GM12878 (cell line): Measurements from ENCODE around the gene EGR4. TPM values are rescaled to one million over a fixed set of nuclear protein-coding genes. Genes with fewer than 3 reads are reported as not detected.

ENCODE experiments used
- ATAC-seq: fragments of 200-7000 bp; cut with Tn5 transposase; 3 replicates; pipeline ENCODE4 v1.9.1; 2020; ENCODE audit warnings: mild to moderate bottlenecking, moderate library complexity
- BruUV-seq: library from RNA; stranded (reverse); fragments of 400-500 nt; replicated peaks from 2 replicates; lab custom pipeline; 2021; lab: Mats Ljungman, UMichigan
- CTCF ChIA-PET: fragments of 300-600 bp; sonication (Branson Sonifier 250); formaldehyde crosslinking; extraction: SDS; loops from one replicate; lab custom pipeline; 2021; ENCODE audit warnings: inconsistent platforms; lab: Yijun Ruan, JAX
- POLR2A ChIA-PET: fragments of 350-600 bp; formaldehyde crosslinking; extraction: SDS; loops from one replicate; lab custom pipeline; 2021; ENCODE audit warnings: inconsistent platforms; lab: Charles Lee
- RAD21 ChIA-PET: fragments of 300-600 bp; sonication (Branson Sonifier 250); formaldehyde crosslinking; loops from one replicate; lab custom pipeline; 2023; ENCODE audit warnings: antibody characterized with exemption; ENCODE audit not compliant: unreplicated experiment; lab: Charles Lee
- SMC1A ChIA-PET: fragments of 300-600 bp; sonication (Branson Sonifier 250); formaldehyde crosslinking; loops from one replicate; lab custom pipeline; 2023; ENCODE audit not compliant: unreplicated experiment, uncharacterized antibody; lab: Charles Lee
- DNase-seq: peaks from one replicate; pipeline ENCODE4 v3.0.0-alpha.2; 2011; ENCODE audit warnings: low read depth, low spot score
- FAIRE-seq: peaks from 3 replicates; lab custom pipeline; 2011; peaks lifted over from hg19 to GRCh38; lab: Jason Lieb, UNC
- H2AFZ ChIP-seq: 2 replicates; pipeline ENCODE4 v1.6.0; 2011; ENCODE audit warnings: low read depth, low read length, control low read depth; ENCODE audit not compliant: control insufficient read depth
- H3K27ac ChIP-seq: 2 replicates; pipeline ENCODE4 v1.5.1; 2011; ENCODE audit warnings: control low read depth; ENCODE audit not compliant: control insufficient read depth, insufficient read depth
- H3K27me3 ChIP-seq, 2 experiments: replicated peaks in 1 of 2; 2 replicates each; pipeline versions ENCODE4 v1.6.0 to v1.6.1; 2011; ENCODE audit warnings: low read length in 1 of 2; ENCODE audit not compliant: control insufficient read depth in 2 of 2, insufficient read depth in 2 of 2
- H3K36me3 ChIP-seq, 2 experiments: 2 replicates each; pipeline ENCODE4 v1.5.1; 2011; ENCODE audit warnings: low read length in 1 of 2; ENCODE audit not compliant: control insufficient read depth in 2 of 2, insufficient read depth in 2 of 2
- H3K4me1 ChIP-seq: 2 replicates; pipeline ENCODE4 v1.6.1; 2011; ENCODE audit warnings: mild to moderate bottlenecking, low read length, moderate library complexity, mixed read lengths; ENCODE audit not compliant: control insufficient read depth, insufficient read depth
- H3K4me2 ChIP-seq: 2 replicates; pipeline ENCODE4 v1.6.0; 2011; ENCODE audit warnings: control low read depth; ENCODE audit not compliant: control insufficient read depth, insufficient read depth
- H3K4me3 ChIP-seq: fragments of 200-600 bp; sonication (generic); 2 replicates; pipeline ENCODE4 v1.5.1; 2016
- H3K79me2 ChIP-seq: 2 replicates; pipeline ENCODE4 v1.6.0; 2011; ENCODE audit warnings: low read length; ENCODE audit not compliant: control insufficient read depth, insufficient read depth
- H3K9ac ChIP-seq: 2 replicates; pipeline ENCODE4 v1.8.0; 2011; ENCODE audit warnings: low read length, control low read depth, mixed read lengths; ENCODE audit not compliant: control insufficient read depth, insufficient read depth
- H3K9me3 ChIP-seq: replicated peaks from 3 replicates; pipeline ENCODE4 v1.5.1; 2011; ENCODE audit warnings: mild to moderate bottlenecking, low read length; ENCODE audit not compliant: control insufficient read depth, insufficient read depth
- H4K20me1 ChIP-seq: 2 replicates; pipeline ENCODE4 v1.6.0; 2011; ENCODE audit not compliant: control insufficient read depth, insufficient read depth
- BHLHE40 ChIP-seq, 2 experiments: fragments of 450-650 bp in 1 of 2; IDR thresholded peaks; 2 replicates each; pipeline ENCODE4 v1.6.1; 2011 to 2017; ENCODE audit warnings: low read depth in 2 of 2, borderline replicate concordance in 1 of 2, improper control_type of control experiment in 1 of 2, low read length in 1 of 2, mild to moderate bottlenecking in 1 of 2
- CREM ChIP-seq: IDR thresholded peaks from 2 replicates; pipeline ENCODE4 v1.6.1; 2014; ENCODE audit warnings: antibody characterized with exemption, low read depth
- DPF2 ChIP-seq: fragments of 450-650 bp; IDR thresholded peaks from 2 replicates; pipeline ENCODE4 v1.6.1; 2017; ENCODE audit warnings: mild to moderate bottlenecking
- ELK1 ChIP-seq: IDR thresholded peaks from 2 replicates; pipeline ENCODE4 v1.6.1; 2012; ENCODE audit warnings: low read depth, low read length, improper control_type of control experiment
- FOXM1 ChIP-seq: IDR thresholded peaks from 2 replicates; pipeline ENCODE4 v1.6.1; 2012; ENCODE audit warnings: low read depth, mild to moderate bottlenecking, inconsistent platforms, low read length, moderate library complexity
- IKZF2 ChIP-seq, 2 experiments: fragments of 450-650 bp; IDR thresholded peaks; 2 replicates each; pipeline ENCODE4 v1.6.1; 2017; ENCODE audit warnings: mild to moderate bottlenecking in 2 of 2, moderate library complexity in 2 of 2
- POLR2AphosphoS5 ChIP-seq: IDR thresholded peaks from 2 replicates; pipeline ENCODE4 v1.6.1; 2011; ENCODE audit warnings: mild to moderate bottlenecking, low read length, inconsistent platforms
- POU2F2 ChIP-seq: IDR thresholded peaks from 3 replicates; pipeline ENCODE4 v1.6.1; 2011; ENCODE audit warnings: low read depth, mild to moderate bottlenecking, low read length, borderline replicate concordance
- RELB ChIP-seq: fragments of 450-650 bp; IDR thresholded peaks from 2 replicates; pipeline ENCODE4 v1.6.1; 2017; ENCODE audit warnings: low read depth, mild to moderate bottlenecking, moderate library complexity
- RFX5 ChIP-seq: IDR thresholded peaks from 2 replicates; pipeline ENCODE4 v1.6.1; 2011; ENCODE audit warnings: low read depth, low read length, improper control_type of control experiment
- TARDBP ChIP-seq: IDR thresholded peaks from 2 replicates; pipeline ENCODE4 v1.6.1; 2016; ENCODE audit warnings: borderline replicate concordance
- ZNF622 ChIP-seq: fragments of 450-650 bp; IDR thresholded peaks from 2 replicates; pipeline ENCODE4 v1.6.1; 2017; ENCODE audit warnings: mild to moderate bottlenecking, inconsistent platforms
- WGBS: methylation state at CpG from one replicate; pipeline ENCODE4 v1.1.6; 2016; ENCODE audit warnings: low lambda C conversion rate; ENCODE audit not compliant: insufficient replicate concordance, insufficient coverage; ENCODE audit errors: missing lambda C conversion rate; 5-methylcytosine and 5-hydroxymethylcytosine counted together
- in situ Hi-C: fragments of 300-500 bp; cut with MboI; formaldehyde crosslinking; loops from 9 replicates; pipeline ENCODE4 v1.14.3; 2018; ENCODE audit warnings: mixed read lengths
- intact Hi-C: fragments of 100-400 bp; cut with micrococcal nuclease; formaldehyde crosslinking; loops from one replicate; pipeline ENCODE4 v1.14.2; 2022; ENCODE audit not compliant: unreplicated experiment
- polyA plus RNA-seq, 11 experiments: library from polyadenylated mRNA; depleted of rRNA in 4 of 11; unstranded in 6 of 11; stranded (reverse) in 5 of 11; fragments of >200 nt; fragmentation: Nextera tagmentation in 4 of 11; fragmentation: Illumina TruSeq in 1 of 11; extraction: Ambion mirVana in 4 of 11; extraction: Trizol in 1 of 11; gene quantifications; 1 replicate in 1 of 11; 2 replicates in 10 of 11; pipeline versions ENCODE4 v1.2.1 to v1.2.3, GENCODE V29; 2011 to 2016; ENCODE audit warnings: inconsistent platforms in 2 of 11, missing spikeins in 2 of 11, low read depth in 1 of 11
- total RNA-seq, 4 experiments: library from RNA; depleted of rRNA in 3 of 4; stranded (reverse); fragments of >200 nt in 3 of 4; fragmentation: Illumina TruSeq in 1 of 4; extraction: Trizol in 1 of 4; gene quantifications; 2 replicates each; pipeline versions ENCODE4 v1.2.1 to v1.2.3, GENCODE V29; 2013 to 2021
- TF ChIP-seq, protein P1 (sequence below): fragments of 450-650 bp; IDR thresholded peaks from 2 replicates; pipeline ENCODE4 v1.6.1; 2017; ENCODE audit warnings: mild to moderate bottlenecking, low read depth, inconsistent platforms; ENCODE audit not compliant: poor library complexity, severe bottlenecking

The EGR4 gene
- total and polyA plus RNA-seq, 10 of the 15 experiments (the other 5 are each of a cell fraction or from before 2014, with no cell fraction given), result 0.07 TPM; not detected in 9

DNA sequence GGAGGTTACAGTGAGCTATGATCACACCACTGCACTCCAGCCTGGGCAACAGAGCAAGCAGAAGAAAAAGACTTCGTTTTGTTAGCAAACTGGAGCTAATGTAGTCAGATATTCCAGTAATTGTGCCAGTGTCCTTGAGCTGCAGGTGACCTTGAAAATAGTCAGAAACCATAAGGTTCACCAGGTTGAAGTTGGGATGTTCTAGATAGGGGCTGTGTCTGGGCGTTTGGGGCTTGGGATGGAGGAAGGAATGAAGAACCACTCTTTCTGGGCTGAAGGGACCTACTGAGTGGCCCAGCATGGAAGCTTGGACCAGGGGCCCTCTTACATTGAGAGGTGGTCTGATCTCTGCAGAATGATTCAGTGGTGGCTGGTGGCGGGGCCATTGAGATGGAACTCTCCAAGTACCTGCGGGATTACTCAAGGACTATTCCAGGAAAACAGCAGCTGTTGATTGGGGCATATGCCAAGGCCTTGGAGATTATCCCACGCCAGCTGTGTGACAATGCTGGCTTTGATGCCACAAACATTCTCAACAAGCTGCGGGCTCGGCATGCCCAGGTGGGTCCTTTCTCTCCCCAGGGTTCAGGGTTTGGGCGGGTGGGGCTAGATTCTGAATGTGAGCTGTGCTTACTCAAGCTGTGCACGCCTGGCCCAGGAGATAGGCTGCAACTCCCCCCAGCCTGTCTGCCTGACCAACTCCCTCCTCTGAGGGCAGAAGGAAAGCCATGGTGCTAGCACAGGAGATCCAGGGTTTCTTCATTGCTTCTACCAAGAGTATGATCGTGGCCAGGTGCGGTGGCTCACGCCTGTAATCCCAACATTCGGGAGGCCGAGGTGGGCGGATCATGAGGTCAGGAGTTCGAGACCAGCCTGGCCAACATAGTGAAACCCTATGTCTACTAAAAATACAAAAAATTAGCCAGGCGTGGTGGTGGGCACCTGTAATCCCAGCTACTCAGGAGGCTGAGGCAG is 42.2 kb downstream of the EGR4 start:
- no peak for FAIRE-seq

More for the DNA sequence above, 42.2 kb downstream of the EGR4 start:
- no peak overlapping the region for H3K27ac ChIP-seq
- no TSS peak for BruUV-seq
- no peaks in the 10 kb centered on the region for H3K27me3 ChIP-seq
- ChIA-PET CTCF (interaction anchor here (1.6 kb wide), 1 partner anchor 13 kb away, joined by 3 read pairs; no protein-coding TSS in a partner anchor), SMC1A (interaction anchor here (1.7 kb wide), 1 partner anchor 12 kb away, joined by 3 read pairs; no protein-coding TSS in a partner anchor), POLR2A (no interaction called here), RAD21 (interaction anchor here (0.8 kb wide), 1 partner anchor 39 kb away, joined by 4 read pairs; no protein-coding TSS in a partner anchor)
- ATAC-seq (no peak), DNase-seq (no peak)
- H3K36me3 ChIP-seq, result peaks cover 49 to 51% of the 10 kb centered on the region in 2 experiments
- no peaks in the 10 kb centered on the region for H3K9me3 ChIP-seq
- no peak for TF ChIP-seq BHLHE40 (IDR thresholded peaks at IDR 0.05; ENCODE audit: borderline replicate concordance in 1 of 2, low read depth in 2 of 2, low read length in 1 of 2)
- no peak for TF ChIP-seq POU2F2
- TF ChIP-seq POLR2AphosphoS5, result no peak
- no peak for TF ChIP-seq CREM
- TF ChIP-seq RELB, result no peak
- no peak for TF ChIP-seq DPF2
- TF ChIP-seq, protein P1, sequence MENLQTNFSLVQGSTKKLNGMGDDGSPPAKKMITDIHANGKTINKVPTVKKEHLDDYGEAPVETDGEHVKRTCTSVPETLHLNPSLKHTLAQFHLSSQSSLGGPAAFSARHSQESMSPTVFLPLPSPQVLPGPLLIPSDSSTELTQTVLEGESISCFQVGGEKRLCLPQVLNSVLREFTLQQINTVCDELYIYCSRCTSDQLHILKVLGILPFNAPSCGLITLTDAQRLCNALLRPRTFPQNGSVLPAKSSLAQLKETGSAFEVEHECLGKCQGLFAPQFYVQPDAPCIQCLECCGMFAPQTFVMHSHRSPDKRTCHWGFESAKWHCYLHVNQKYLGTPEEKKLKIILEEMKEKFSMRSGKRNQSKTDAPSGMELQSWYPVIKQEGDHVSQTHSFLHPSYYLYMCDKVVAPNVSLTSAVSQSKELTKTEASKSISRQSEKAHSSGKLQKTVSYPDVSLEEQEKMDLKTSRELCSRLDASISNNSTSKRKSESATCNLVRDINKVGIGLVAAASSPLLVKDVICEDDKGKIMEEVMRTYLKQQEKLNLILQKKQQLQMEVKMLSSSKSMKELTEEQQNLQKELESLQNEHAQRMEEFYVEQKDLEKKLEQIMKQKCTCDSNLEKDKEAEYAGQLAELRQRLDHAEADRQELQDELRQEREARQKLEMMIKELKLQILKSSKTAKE, result no peak
- TF ChIP-seq ELK1, result no peak
- TF ChIP-seq RFX5, result no peak
- TF ChIP-seq ZNF622, result no peak
- TF ChIP-seq FOXM1, result no peak
- TF ChIP-seq TARDBP, result no peak
- no peak for TF ChIP-seq IKZF2 (IDR thresholded peaks at IDR 0.05)
- no peak overlapping the region for H2AFZ ChIP-seq
- H3K4me1 ChIP-seq, result no peaks in the 10 kb centered on the region
- intact Hi-C loops, result no loop called here
- H3K9ac ChIP-seq, result no peak overlapping the region
- H3K79me2 ChIP-seq, result no peaks in the 10 kb centered on the region
- H3K4me3 ChIP-seq, result no peak overlapping the region
- 87% methylated on average over 17 of the region's 17 CpGs for WGBS
- in situ Hi-C loops, result no loop called here
- H3K4me2 ChIP-seq, result no peak overlapping the region
- H4K20me1 ChIP-seq, result no peaks in the 10 kb centered on the region; the same call in 1 of the 2 replicates
